Keratinocyte (primary cell): ENCODE data around the gene CNNM1.

Source experiments
- EZH2 ChIP-seq: IDR thresholded peaks from one replicate; pipeline ENCODE4 v1.6.1; 2012; ENCODE audit warnings: inconsistent platforms, mild to moderate bottlenecking, low read length, moderate library complexity
- TF ChIP-seq, protein P1 (sequence below), 3 experiments: IDR thresholded peaks in 1 of 3; conservative IDR thresholded peaks in 1 of 3; optimal IDR thresholded peaks in 1 of 3; 2 replicates in 2 of 3; 3 replicates in 1 of 3; pipeline versions ENCODE3 to v1.5.1; 2011; ENCODE audit warnings: low read length in 3 of 3, mild to moderate bottlenecking in 3 of 3, moderate library complexity in 2 of 3, control low read depth in 1 of 3, inconsistent platforms in 1 of 3; ENCODE audit not compliant: insufficient read depth in 2 of 3; ENCODE audit errors: extremely low read depth in 1 of 3

DNA sequence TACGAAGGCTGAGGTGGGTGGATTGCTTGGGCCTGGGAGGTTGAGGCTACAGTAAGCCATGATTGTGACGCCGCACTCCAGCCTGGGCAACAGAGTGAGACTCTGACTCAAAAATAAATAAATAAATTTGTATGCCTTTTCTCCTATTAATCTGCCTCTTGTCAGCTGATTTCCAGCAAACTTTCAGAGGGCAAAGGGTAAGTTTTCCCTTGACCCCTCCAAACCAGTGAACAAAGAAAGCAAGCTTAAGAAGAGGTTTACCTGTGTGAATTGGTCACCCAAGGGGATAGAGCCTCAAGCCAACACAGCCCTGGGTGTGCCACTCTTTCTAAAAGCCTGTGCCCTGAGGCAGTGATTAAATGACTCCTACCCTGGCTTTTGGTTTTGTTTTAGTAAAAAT lies 70.5 kb downstream of the CNNM1 start:
- TF ChIP-seq, protein P1, sequence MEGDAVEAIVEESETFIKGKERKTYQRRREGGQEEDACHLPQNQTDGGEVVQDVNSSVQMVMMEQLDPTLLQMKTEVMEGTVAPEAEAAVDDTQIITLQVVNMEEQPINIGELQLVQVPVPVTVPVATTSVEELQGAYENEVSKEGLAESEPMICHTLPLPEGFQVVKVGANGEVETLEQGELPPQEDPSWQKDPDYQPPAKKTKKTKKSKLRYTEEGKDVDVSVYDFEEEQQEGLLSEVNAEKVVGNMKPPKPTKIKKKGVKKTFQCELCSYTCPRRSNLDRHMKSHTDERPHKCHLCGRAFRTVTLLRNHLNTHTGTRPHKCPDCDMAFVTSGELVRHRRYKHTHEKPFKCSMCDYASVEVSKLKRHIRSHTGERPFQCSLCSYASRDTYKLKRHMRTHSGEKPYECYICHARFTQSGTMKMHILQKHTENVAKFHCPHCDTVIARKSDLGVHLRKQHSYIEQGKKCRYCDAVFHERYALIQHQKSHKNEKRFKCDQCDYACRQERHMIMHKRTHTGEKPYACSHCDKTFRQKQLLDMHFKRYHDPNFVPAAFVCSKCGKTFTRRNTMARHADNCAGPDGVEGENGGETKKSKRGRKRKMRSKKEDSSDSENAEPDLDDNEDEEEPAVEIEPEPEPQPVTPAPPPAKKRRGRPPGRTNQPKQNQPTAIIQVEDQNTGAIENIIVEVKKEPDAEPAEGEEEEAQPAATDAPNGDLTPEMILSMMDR (optimal IDR thresholded peaks at IDR 0.05 in 1 of 3, IDR thresholded peaks at IDR 0.05 in 1 of 3, conservative IDR thresholded peaks at IDR 0.05 in 1 of 3; ENCODE audit: extremely low read depth in 1 of 3, insufficient read depth in 2 of 3, low read length in 3 of 3) = no peak
- TF ChIP-seq EZH2 = no peak
